Gastrocnemius medialis (tissue), 4 donors: Measurements from ENCODE around the gene ZCCHC14.

Experiments used
- POLR2A ChIP-seq, 2 donors: fragments of 450-650 bp; IDR thresholded peaks; one replicate each; pipeline ENCODE4 v1.6.1; 2017; ENCODE audit warnings: antibody characterized with exemption in 2 of 2, mild to moderate bottlenecking in 2 of 2, moderate library complexity in 2 of 2
- TF ChIP-seq, protein P1 (sequence below), 5 experiments: fragments of 450-650 bp in 3 of 5; fragments of 200-600 bp in 2 of 5; sonication (generic) in 2 of 5; IDR thresholded peaks in 4 of 5; conservative IDR thresholded peaks in 1 of 5; 1 replicate in 4 of 5; 2 replicates in 1 of 5; pipeline ENCODE4 v1.5.1; 2016 to 2019; ENCODE audit warnings: antibody characterized with exemption in 5 of 5, mild to moderate bottlenecking in 3 of 5, moderate library complexity in 3 of 5

DNA sequence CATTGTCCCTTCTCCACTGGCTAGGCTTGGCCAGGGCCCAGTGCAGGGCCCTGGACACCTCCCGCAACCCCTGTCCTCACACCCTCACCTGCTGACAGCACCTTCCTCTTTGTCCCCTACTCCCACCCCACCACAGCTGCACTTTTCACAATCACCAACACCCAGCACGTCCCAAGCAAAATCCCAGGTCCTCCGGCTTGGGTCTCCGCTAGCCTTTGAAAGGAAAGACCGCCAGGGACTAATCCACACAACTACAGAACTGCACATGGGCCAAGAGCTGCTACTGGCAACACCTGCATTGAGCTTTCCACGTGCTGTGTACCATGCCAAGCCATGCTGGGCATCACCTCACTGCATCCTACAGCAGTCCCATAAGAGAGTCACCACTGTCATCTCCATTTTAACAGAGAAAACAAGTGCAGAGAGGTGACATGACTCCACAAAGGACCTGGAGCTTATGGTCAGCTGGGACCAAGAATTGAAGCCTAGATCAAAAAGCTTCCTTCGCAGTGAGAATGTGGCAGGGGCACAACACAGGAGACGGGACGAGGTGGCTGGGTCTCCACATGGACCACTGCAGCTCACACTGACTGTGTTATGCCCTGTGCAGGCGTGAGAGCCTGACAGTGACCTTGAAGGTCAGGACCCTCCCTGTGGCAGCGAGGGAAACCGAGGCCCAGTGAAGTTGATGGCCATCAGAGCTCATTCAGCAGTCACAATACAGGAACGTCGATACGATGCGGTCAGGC is 131.8 kb downstream of the ZCCHC14 start:
- TF ChIP-seq POLR2A (IDR thresholded peaks at IDR 0.05): no peak
- TF ChIP-seq, protein P1, sequence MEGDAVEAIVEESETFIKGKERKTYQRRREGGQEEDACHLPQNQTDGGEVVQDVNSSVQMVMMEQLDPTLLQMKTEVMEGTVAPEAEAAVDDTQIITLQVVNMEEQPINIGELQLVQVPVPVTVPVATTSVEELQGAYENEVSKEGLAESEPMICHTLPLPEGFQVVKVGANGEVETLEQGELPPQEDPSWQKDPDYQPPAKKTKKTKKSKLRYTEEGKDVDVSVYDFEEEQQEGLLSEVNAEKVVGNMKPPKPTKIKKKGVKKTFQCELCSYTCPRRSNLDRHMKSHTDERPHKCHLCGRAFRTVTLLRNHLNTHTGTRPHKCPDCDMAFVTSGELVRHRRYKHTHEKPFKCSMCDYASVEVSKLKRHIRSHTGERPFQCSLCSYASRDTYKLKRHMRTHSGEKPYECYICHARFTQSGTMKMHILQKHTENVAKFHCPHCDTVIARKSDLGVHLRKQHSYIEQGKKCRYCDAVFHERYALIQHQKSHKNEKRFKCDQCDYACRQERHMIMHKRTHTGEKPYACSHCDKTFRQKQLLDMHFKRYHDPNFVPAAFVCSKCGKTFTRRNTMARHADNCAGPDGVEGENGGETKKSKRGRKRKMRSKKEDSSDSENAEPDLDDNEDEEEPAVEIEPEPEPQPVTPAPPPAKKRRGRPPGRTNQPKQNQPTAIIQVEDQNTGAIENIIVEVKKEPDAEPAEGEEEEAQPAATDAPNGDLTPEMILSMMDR (IDR thresholded peaks at IDR 0.05 in 4 of 5, conservative IDR thresholded peaks at IDR 0.05 in 1 of 5): no peak
